Vagina (tissue), 2 donors: Measurements from ENCODE around the gene MICAL2. TPM values are rescaled to one million over a fixed set of nuclear protein-coding genes. Genes with fewer than 3 reads are reported as not detected.

ENCODE experiments used
- DNase-seq, 2 donors: peaks; one replicate each; pipeline ENCODE4 v3.0.0-alpha.2; 2017; ENCODE audit errors: extremely low spot score in 2 of 2
- H3K27ac ChIP-seq: fragments of 200-600 bp; sonication (generic); one replicate; pipeline ENCODE4 v1.5.1; 2019
- H3K27me3 ChIP-seq: fragments of 200-600 bp; sonication (generic); one replicate; pipeline ENCODE4 v1.5.1; 2019
- H3K36me3 ChIP-seq, 2 donors: fragments of 200-600 bp; sonication (generic); one replicate each; pipeline ENCODE4 v1.5.1; 2017 to 2019
- H3K4me1 ChIP-seq: fragments of 200-600 bp; sonication (generic); one replicate; pipeline ENCODE4 v1.5.1; 2019
- H3K4me3 ChIP-seq, 2 donors: fragments of 200-600 bp; sonication (generic); 1 replicate in 1 of 2; 2 replicates in 1 of 2; pipeline ENCODE4 v1.5.1; 2016 to 2019
- H3K9me3 ChIP-seq: fragments of 200-600 bp; sonication (generic); one replicate; pipeline ENCODE4 v1.5.1; 2019
- POLR2A ChIP-seq, 2 donors: fragments of 450-650 bp; IDR thresholded peaks; one replicate each; pipeline ENCODE4 v1.6.1; 2017; ENCODE audit warnings: antibody characterized with exemption in 2 of 2, mild to moderate bottlenecking in 2 of 2, moderate library complexity in 2 of 2
- POLR2AphosphoS5 ChIP-seq, 2 donors: sonication (generic); formaldehyde crosslinking; IDR thresholded peaks; one replicate each; pipeline ENCODE4 v1.9.0; 2017; ENCODE audit warnings: antibody characterized with exemption in 2 of 2, mild to moderate bottlenecking in 2 of 2, low read depth in 1 of 2; ENCODE audit not compliant: insufficient read depth in 1 of 2
- intact Hi-C: fragments of 100-400 bp; cut with DNase I; formaldehyde crosslinking; loops from one replicate; pipeline ENCODE4 v1.15.1; 2023
- total RNA-seq: library from RNA; depleted of rRNA; stranded (reverse); fragments of >200 nt; gene quantifications from one replicate; pipeline ENCODE4 v1.2.3, GENCODE V29; 2016
- TF ChIP-seq, protein P1 (sequence below), 3 experiments: fragments of 450-650 bp in 2 of 3; fragments of 200-600 bp in 1 of 3; sonication (generic) in 1 of 3; IDR thresholded peaks; one replicate each; pipeline ENCODE4 v1.5.1; 2017 to 2019; ENCODE audit warnings: antibody characterized with exemption in 3 of 3, mild to moderate bottlenecking in 2 of 3, moderate library complexity in 2 of 3

Gene MICAL2
- total RNA-seq, 1 donor from 2014 or later, result 41.7 TPM

DNA sequence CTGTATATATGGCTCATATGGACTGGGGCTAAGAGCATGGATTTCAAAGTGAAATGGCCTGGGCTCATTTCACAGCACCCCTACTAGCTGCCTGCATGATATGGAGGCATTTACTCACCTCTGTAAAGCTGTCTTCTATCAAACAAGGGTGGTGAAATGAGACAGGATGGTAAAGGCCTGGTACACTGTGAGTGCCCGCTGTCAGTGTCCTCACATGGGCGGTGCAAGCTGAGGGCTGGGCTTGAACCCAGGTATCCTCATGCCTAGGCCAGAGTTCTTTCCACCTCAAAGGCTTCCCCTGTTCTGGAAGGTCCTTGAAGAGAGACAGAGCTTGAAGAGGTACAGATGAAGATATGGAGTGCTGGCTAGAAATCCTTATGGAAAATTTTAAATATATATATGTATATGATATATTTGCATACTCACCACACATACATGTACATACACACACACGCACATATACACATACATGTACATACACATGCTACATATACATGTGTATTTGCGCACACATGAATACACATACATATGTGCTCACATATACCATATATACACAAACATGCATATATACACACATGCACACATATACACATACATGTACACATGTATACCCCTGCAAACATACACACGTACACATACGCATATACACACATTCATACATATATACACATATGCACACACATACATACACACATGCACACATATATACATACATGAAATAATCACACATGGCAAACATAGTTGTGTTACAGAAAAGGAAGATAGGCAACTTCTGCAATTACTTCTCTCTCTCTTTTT, 44.7 kb downstream of the MICAL2 start:
- DNase-seq, result no peak
- Histone ChIP-seq H3K9me3 (no peaks in the 10 kb centered on the region), H3K27me3 (no peaks in the 10 kb centered on the region), H3K27ac (no peak overlapping the region), H3K36me3 (no peaks in the 10 kb centered on the region), H3K4me1 (peaks cover 14% of the 10 kb centered on the region), H3K4me3 (no peak overlapping the region)
- no peak for TF ChIP-seq POLR2AphosphoS5 (IDR thresholded peaks at IDR 0.05; ENCODE audit: insufficient read depth in 1 of 2, low read depth in 1 of 2)
- no peak for TF ChIP-seq POLR2A (IDR thresholded peaks at IDR 0.05)
- intact Hi-C loops, result no loop called here

DNA sequence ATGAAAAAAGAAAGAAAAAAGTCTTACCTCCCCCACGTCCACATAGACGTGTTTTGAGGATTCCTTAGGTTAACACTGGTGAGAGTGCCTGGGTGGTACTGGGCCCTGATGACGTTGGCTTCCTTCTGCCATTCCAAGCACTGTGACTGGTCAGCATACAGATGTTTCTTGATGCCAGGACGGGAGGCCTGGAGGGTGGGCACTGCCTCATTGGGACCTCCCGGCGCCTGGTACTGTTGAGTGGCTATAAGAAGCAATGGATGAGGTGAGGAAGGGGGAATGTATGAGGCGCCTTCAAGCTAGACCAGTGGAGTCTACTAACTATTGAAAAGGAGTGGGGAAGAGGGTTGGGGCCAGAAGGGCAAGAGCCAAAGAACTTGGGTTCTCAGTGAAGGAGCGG, 45.3 kb downstream of the MICAL2 start:
- H3K4me1 ChIP-seq, result peaks cover 18% of the 10 kb centered on the region

DNA sequence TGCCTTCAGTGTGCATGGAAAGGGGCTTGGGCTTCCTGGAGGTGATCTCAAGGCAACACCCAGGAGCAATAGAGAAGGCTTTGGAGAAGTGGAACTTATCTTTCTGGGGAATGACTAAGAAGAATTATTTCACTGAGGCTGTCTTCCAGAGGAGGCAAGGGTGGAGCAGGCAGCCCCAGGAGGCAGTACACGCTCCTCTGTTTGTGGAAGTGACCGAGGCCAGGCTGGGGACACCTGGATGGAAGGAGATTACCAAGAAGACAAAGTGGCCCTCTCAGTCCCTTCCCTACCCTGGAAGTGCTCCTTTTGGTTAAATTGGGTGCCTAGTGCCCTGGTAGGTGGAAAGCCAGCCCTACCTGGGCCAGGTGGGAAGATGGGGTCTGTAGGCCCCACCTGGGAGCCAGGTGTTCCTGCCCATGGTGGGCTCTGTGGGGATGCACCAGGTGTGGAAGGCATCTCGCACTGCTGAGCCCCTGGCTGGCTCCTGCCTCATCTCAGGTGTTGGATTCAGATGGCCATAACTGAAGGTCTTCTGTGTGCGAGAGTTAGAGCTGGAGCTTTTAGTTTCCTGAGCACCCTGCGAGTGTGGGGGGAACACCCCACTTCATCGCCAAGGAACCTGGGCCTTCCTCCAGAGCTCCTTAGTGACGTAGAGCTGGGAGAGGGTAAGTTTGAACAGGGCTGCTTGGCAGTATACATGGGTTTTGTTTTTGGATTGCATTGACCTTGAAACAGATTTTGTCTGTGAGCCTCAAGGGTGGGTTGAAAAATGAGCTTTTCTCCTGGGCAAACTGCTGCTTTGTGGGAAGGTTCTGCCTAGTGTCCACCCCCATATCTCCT, 46.1 kb downstream of the MICAL2 start:
- Histone ChIP-seq H3K27me3 (no peaks in the 10 kb centered on the region), H3K9me3 (no peaks in the 10 kb centered on the region), H3K4me1 (peaks cover 18% of the 10 kb centered on the region), H3K4me3 (no peak overlapping the region), H3K36me3 (no peaks in the 10 kb centered on the region), H3K27ac (peak overlapping the region; percentile 60)
- no peak for DNase-seq
- intact Hi-C loops, result no loop called here
- TF ChIP-seq POLR2AphosphoS5 (IDR thresholded peaks at IDR 0.05; ENCODE audit: insufficient read depth in 1 of 2, low read depth in 1 of 2) (no peak), POLR2A (IDR thresholded peaks at IDR 0.05) (no peak)
- TF ChIP-seq, protein P1, sequence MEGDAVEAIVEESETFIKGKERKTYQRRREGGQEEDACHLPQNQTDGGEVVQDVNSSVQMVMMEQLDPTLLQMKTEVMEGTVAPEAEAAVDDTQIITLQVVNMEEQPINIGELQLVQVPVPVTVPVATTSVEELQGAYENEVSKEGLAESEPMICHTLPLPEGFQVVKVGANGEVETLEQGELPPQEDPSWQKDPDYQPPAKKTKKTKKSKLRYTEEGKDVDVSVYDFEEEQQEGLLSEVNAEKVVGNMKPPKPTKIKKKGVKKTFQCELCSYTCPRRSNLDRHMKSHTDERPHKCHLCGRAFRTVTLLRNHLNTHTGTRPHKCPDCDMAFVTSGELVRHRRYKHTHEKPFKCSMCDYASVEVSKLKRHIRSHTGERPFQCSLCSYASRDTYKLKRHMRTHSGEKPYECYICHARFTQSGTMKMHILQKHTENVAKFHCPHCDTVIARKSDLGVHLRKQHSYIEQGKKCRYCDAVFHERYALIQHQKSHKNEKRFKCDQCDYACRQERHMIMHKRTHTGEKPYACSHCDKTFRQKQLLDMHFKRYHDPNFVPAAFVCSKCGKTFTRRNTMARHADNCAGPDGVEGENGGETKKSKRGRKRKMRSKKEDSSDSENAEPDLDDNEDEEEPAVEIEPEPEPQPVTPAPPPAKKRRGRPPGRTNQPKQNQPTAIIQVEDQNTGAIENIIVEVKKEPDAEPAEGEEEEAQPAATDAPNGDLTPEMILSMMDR (IDR thresholded peaks at IDR 0.05), result no peak

More for the DNA sequence above, 45.3 kb downstream of the MICAL2 start:
- no peaks in the 10 kb centered on the region for H3K27me3 ChIP-seq
- no peaks in the 10 kb centered on the region for H3K9me3 ChIP-seq
- intact Hi-C loops, result no loop called here
- DNase-seq, result no peak
- no peak for TF ChIP-seq POLR2AphosphoS5 (IDR thresholded peaks at IDR 0.05; ENCODE audit: insufficient read depth in 1 of 2, low read depth in 1 of 2)
- no peak for TF ChIP-seq POLR2A (IDR thresholded peaks at IDR 0.05)
- TF ChIP-seq, protein P1 (IDR thresholded peaks at IDR 0.05), result no peak
- no peak overlapping the region for H3K4me3 ChIP-seq
- H3K27ac ChIP-seq, result peak overlapping the region; percentile 60
- no peaks in the 10 kb centered on the region for H3K36me3 ChIP-seq

DNA sequence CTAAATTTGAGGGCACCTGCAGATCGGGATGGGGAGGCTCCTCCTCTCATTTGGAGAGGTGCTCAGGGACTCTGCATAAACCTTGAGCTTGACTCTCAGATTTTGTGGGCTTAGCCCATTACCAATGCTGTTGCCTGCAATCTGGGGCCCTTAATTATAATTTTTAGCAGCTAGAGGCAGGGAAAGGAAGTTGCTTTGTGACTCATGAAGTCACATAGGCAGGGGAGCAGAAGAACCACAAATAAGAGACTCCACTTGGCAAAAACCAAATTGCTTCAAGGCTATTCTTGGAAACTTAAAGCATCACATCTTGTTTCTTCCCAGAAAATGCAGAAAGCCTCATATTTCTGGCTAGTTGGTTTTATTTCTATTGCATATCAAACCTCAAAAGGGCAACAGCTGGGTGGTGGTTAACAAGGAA, 46.9 kb downstream of the MICAL2 start:
- TF ChIP-seq POLR2AphosphoS5 (IDR thresholded peaks at IDR 0.05; ENCODE audit: insufficient read depth in 1 of 2, low read depth in 1 of 2) (no peak), POLR2A (IDR thresholded peaks at IDR 0.05) (no peak)
- TF ChIP-seq, protein P1 (IDR thresholded peaks at IDR 0.05), result no peak
- Histone ChIP-seq H3K36me3 (no peaks in the 10 kb centered on the region), H3K27ac (peak overlapping the region; percentile 60), H3K4me3 (no peak overlapping the region), H3K9me3 (no peaks in the 10 kb centered on the region), H3K27me3 (no peaks in the 10 kb centered on the region), H3K4me1 (peaks cover 18% of the 10 kb centered on the region)
- no peak for DNase-seq
- intact Hi-C loops, result no loop called here

DNA sequence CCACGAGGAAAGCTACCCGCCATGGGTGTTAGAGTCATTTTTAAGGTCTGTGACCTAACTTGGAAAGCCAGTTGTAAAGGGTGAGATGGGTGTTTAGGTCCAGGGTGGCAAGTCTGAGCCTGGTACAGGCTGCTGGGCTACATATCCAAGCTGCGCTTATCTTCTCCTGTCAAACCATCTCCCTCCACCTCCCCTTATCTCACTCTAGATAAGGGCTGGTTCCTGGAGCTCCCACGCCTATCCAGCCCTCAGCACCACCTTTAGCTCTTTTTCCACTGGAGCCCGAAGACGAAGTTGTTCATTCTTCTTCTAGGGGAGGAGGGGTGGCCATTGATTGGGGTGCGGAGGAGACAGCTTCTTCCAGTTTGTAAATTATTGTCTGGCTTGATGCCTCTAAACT, 48.5 kb downstream of the MICAL2 start:
- no peak for TF ChIP-seq POLR2A (IDR thresholded peaks at IDR 0.05)
- TF ChIP-seq, protein P1 (IDR thresholded peaks at IDR 0.05), result no peak
- TF ChIP-seq POLR2AphosphoS5 (IDR thresholded peaks at IDR 0.05; ENCODE audit: insufficient read depth in 1 of 2, low read depth in 1 of 2), result no peak
- no peak overlapping the region for H3K4me3 ChIP-seq
- intact Hi-C loops, result no loop called here
- H3K36me3 ChIP-seq, result no peaks in the 10 kb centered on the region
- no peaks in the 10 kb centered on the region for H3K9me3 ChIP-seq
- peaks cover 20% of the 10 kb centered on the region for H3K4me1 ChIP-seq
- H3K27me3 ChIP-seq, result no peaks in the 10 kb centered on the region
- H3K27ac ChIP-seq, result peak overlapping the region; percentile 74
- DNase-seq, result peak in 1 of 2 donors; percentile 25
